Activated naive CD4-positive, alpha-beta T cell treated with anti-CD3 and anti-CD28 coated beads, Interleukin-2, amount 50 U/mL, for 72 hours (primary cell): ENCODE data around the gene CHKB. TPM values are rescaled to one million over a fixed set of nuclear protein-coding genes. Genes with fewer than 3 reads are reported as not detected.
"Not testable (repeated sequence)": the region's sequence is repeated elsewhere in the genome, so short reads cannot be mapped to it uniquely, and the experiment has no call there.

Source experiments
- ATAC-seq, 2 donors: fragments of 150-1000 bp; cut with Tn5 transposase; 2 replicates each; pipeline ENCODE4 v1.10.0; 2021; ENCODE audit warnings: mild to moderate bottlenecking in 2 of 2, moderate library complexity in 2 of 2
- DNase-seq, 2 donors: peaks; one replicate each; pipeline ENCODE4 v3.0.0; 2021 to 2022; ENCODE audit warnings: low spot score in 2 of 2
- H3K27ac Mint-ChIP-seq, 2 donors: one replicate each; pipeline ENCODE4 v1.8.0; 2022; ENCODE audit warnings: mild to moderate bottlenecking in 2 of 2, mixed read lengths in 2 of 2
- H3K36me3 Mint-ChIP-seq, 2 donors: one replicate each; pipeline ENCODE4 v1.8.0; 2022; ENCODE audit warnings: mixed read lengths in 2 of 2
- H3K9me3 Mint-ChIP-seq, 2 donors: one replicate each; pipeline ENCODE4 v1.8.0; 2022; ENCODE audit warnings: mixed read lengths in 2 of 2
- total RNA-seq, 2 donors: library from RNA; stranded (reverse); gene quantifications; one replicate each; pipeline ENCODE4 v1.2.3, GENCODE V29; 2022

CHKB gene
- total RNA-seq, 2 donors from 2014 or later, result 83.8 to 127 TPM

DNA sequence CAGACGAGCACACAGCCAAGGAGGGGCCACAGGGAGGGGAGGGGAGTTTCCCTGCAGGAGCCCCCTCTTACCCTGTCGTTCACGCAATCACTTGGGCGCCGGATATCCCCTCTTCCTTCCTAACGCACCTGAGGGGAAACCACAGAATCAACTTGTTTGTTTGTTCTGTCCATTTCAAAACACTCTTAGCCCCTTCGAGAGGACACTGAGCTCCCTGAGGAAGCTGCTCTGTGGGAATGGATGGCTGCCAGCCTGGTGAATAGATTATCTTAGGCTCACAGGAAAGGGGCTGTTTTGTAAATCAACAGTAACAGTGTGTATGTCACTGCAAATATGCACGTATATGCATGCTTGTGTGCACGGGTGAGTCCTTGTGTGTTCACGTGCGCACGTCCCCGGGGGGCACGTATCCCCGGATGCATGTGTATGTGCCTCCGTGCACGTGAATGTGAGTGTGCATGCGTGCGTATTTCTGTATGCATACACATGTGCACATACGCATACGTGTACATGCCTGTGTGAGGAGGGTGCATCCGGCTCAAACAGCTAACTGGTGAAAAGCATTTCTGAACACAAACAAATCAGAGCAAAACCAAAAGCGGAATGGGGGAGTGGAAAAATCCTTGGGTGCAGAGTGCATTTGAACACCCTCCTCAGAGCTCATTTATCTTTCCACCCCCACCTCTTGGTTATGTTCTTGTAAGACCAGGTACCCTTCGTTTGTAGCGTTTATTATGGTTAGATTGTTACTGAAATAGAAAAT, 38.1 kb upstream of the CHKB start:
- peak; percentile 70 to 77 for ATAC-seq
- DNase-seq, result peak in 1 of 2 donors; percentile 68
- H3K27ac Mint-ChIP-seq, result peak overlapping the region; percentile 90 to 100
- no peaks in the 10 kb centered on the region for H3K9me3 Mint-ChIP-seq
- H3K36me3 Mint-ChIP-seq, result no peaks in the 10 kb centered on the region

- H3K9me3 Mint-ChIP-seq, DNase-seq, H3K27ac Mint-ChIP-seq, H3K36me3 Mint-ChIP-seq, ATAC-seq: not testable (repeated sequence)
These were observed 31.6 kb upstream of the CHKB start for GRCh38 chr22:50614296-50614695.

GRCh38 chr22:50613291-50613981, 30.8 kb upstream of the CHKB start:
- no peak for ATAC-seq
- no peaks in the 10 kb centered on the region for H3K9me3 Mint-ChIP-seq
- DNase-seq, result no peak
- no peak overlapping the region for H3K27ac Mint-ChIP-seq
- no peaks in the 10 kb centered on the region for H3K36me3 Mint-ChIP-seq

- DNase-seq (peak in 1 of 2 donors; percentile 50), ATAC-seq (peak; percentile 29 to 80)
- Mint-ChIP-seq H3K9me3 (no peaks in the 10 kb centered on the region), H3K36me3 (no peaks in the 10 kb centered on the region), H3K27ac (peak overlapping the region in 1 of 2 donors; percentile 74)
These were observed 30.0 kb upstream of the CHKB start for GRCh38 chr22:50612528-50613221.

GRCh38 chr22:50612168-50612527, 29.5 kb upstream of the CHKB start:
- Mint-ChIP-seq H3K36me3 (no peaks in the 10 kb centered on the region), H3K9me3 (no peaks in the 10 kb centered on the region), H3K27ac (no peak overlapping the region)
- no peak for DNase-seq
- no peak for ATAC-seq

DNA sequence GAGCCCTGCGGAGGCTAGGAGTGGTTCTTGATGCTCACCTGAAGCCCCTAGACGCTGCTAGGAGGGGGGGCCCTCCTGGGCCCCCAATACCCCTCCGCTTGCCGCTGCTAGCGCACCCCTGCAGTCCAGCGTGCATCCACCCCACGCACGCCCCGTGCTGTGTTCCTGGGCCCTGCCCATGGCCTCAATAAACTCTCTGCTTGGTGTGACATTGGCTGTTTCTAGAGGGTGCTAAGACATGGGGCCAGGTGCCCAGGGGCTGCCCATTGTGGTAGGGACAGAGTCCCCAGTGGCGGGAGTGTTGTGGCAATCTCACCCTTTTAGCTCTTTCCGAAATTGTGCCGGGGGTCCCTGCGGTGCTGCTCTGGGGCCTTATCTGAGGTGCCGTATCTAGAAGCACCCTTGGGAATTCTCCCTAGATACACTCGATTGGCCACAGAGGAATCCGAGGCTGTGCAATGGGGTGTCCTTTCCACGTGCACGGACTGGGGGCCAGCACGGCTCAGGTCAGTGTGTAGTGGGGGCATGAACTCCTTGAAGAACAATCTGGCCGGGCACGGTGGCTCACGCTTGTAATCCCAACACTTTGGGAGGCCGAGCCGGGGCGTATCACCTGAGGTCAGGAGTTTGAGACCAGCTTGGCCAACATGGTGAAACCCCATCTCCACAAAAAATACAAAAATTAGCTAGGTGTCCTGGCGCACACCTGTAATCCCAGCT, 28.9 kb upstream of the CHKB start:
- Mint-ChIP-seq H3K27ac (no peak overlapping the region), H3K36me3 (no peaks in the 10 kb centered on the region), H3K9me3 (no peaks in the 10 kb centered on the region)
- ATAC-seq (no peak), DNase-seq (peak in 1 of 2 donors; percentile 50)

DNA sequence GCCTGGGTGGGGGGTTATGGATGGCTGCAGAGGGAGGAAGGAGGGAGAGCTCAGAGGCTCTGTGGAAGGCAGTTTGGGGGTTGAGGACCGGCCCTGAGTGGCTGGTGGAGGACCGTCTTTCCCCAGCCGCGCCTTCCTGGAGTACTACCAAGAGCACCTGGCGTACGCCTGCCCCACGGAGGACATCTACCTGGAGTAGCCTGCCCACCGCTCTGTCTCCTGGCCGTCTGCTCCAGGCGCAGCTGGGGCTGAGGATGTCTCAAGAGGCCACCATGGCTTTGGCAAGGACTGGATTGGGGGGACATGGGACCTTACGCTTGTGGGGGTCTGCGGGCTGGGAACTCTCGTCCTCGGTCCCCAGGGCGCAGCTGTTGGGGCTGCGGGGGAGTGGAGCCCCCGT, 27.9 kb upstream of the CHKB start:
- no peak for ATAC-seq
- Mint-ChIP-seq H3K27ac (no peak overlapping the region), H3K36me3 (no peaks in the 10 kb centered on the region), H3K9me3 (no peaks in the 10 kb centered on the region)
- no peak for DNase-seq

DNA sequence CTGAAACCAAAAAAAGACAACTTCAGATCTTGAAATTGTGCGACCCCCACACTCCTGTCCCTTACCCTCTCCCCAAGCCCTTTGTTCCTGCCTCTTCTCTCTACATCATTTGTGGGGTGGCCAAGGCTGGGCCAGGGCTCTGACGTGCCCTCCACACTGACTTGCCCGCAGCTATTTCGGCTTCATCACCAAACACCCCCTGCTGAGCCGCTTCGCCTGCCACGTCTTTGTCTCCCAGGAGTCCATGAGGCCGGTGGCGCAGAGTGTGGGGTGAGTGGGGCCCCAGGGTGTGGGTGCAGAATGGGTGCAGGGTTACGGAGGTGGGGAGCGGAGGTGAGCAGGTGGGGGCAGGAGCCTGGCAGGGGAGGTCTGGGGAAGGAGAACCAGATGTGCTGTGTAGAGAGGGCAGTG, 27.4 kb upstream of the CHKB start:
- no peak for ATAC-seq
- H3K27ac Mint-ChIP-seq, result no peak overlapping the region
- no peaks in the 10 kb centered on the region for H3K9me3 Mint-ChIP-seq
- no peaks in the 10 kb centered on the region for H3K36me3 Mint-ChIP-seq
- no peak for DNase-seq

GRCh38 chr22:50609599-50609998, 26.9 kb upstream of the CHKB start:
- no peaks in the 10 kb centered on the region for H3K9me3 Mint-ChIP-seq
- no peak for DNase-seq
- no peaks in the 10 kb centered on the region for H3K36me3 Mint-ChIP-seq
- no peak overlapping the region for H3K27ac Mint-ChIP-seq
- ATAC-seq, result no peak

GRCh38 chr22:50608996-50609395, 26.3 kb upstream of the CHKB start:
- Mint-ChIP-seq H3K9me3 (no peaks in the 10 kb centered on the region), H3K36me3 (no peaks in the 10 kb centered on the region), H3K27ac (no peak overlapping the region)
- ATAC-seq (no peak), DNase-seq (no peak)

- not testable (repeated sequence) for DNase-seq, H3K27ac Mint-ChIP-seq, H3K36me3 Mint-ChIP-seq, H3K9me3 Mint-ChIP-seq, ATAC-seq
These were observed 25.6 kb upstream of the CHKB start for GRCh38 chr22:50608058-50608840.

DNA sequence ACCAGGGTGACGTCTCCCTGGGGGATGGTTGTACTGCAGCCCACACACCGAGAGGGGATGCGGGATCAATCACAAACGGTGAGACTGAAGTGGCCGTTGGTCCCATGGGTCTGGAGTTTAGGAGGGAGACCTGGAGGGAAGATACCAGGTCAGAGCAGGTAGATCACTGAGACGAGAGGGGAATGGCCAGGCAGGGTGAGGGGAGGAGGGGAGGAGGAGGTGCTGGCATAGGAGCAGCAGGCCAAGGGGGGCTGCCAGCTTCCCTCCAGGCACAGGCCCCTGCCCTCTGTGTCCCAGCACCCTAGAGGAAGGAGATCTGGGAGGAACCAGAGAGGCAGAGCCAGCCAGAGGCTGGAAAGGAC, 25.0 kb upstream of the CHKB start:
- ATAC-seq, result no peak
- no peak for DNase-seq
- Mint-ChIP-seq H3K36me3 (no peaks in the 10 kb centered on the region), H3K27ac (no peak overlapping the region), H3K9me3 (no peaks in the 10 kb centered on the region)

DNA sequence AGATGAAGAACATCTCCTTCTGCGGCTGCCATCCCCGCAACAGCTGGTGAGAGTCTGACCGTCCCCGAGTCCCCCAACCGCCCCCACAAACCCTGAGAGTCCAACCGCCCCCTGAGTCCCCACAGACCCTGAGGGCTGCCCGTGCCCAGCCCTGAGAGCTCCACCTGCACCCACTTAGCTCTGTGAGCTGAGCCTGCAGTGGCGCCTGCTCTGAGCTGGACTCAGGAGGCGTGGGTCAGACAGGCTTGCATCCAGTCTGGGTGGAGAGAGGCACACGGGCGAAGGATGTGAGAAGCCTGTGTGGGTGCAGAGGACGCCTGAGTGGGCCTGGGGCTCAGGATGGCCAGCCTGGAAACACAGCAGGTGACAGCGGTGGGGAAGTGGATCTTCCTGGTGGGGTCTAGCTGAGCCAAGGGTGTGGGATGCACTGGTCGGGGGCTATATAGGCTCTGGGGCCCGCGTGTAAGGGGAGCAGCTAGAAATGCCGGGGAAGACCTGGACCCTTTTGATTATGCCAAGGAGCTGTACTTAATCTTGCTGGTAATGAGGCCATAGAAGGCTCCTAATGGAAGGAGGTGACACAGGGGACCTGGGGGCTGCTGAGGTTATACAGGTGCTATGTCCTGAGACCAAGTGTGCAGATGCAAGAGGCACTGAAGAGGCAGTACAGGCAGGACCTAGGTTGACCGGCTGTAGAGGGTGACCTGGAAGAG, 24.5 kb upstream of the CHKB start:
- H3K36me3 Mint-ChIP-seq, result peaks cover 0 to 3% of the 10 kb centered on the region in 2 donors
- H3K9me3 Mint-ChIP-seq, result no peaks in the 10 kb centered on the region
- ATAC-seq (no peak), DNase-seq (no peak)
- H3K27ac Mint-ChIP-seq, result no peak overlapping the region

GRCh38 chr22:50606165-50606945, 23.7 kb upstream of the CHKB start:
- peaks cover 0 to 10% of the 10 kb centered on the region in 2 donors for H3K36me3 Mint-ChIP-seq
- no peak for DNase-seq
- no peaks in the 10 kb centered on the region for H3K9me3 Mint-ChIP-seq
- no peak overlapping the region for H3K27ac Mint-ChIP-seq
- ATAC-seq, result no peak

DNA sequence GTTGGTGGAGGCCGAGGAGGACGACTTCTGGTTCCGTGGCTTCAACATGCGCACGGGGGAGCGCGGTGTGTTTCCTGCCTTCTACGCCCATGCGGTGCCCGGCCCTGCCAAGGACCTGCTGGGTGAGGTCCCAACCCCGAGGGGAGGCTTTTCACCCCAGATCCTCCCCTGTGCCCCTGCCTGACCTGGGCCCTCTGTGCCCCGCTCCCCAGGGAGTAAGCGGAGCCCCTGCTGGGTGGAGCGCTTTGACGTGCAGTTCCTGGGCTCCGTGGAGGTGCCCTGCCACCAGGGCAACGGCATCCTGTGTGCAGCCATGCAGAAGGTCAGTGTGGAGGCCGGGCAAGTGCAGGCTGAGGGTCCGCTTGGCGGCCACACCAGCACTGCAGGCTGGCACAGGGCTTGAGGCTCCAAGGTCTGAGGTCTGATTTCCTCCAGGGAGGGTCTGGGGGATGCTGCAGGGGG, 23.0 kb upstream of the CHKB start:
- no peaks in the 10 kb centered on the region for H3K9me3 Mint-ChIP-seq
- peaks cover 0 to 10% of the 10 kb centered on the region in 2 donors for H3K36me3 Mint-ChIP-seq
- H3K27ac Mint-ChIP-seq, result no peak overlapping the region
- DNase-seq (no peak), ATAC-seq (no peak)
